Measurements from ENCODE around the gene YARS1. TPM values are rescaled to one million over a fixed set of nuclear protein-coding genes. Genes with fewer than 3 reads are reported as not detected.

The YARS1 gene
- total and polyA plus RNA-seq, 2 experiments from 2014 or later, result 134 to 182 TPM

- Mint-ChIP-seq H3K4me1 (peaks cover 21% of the 10 kb centered on the region), H3K4me3 (no peak overlapping the region), H3K9me3 (no peaks in the 10 kb centered on the region), H3K27ac (no peak overlapping the region), H3K36me3 (ENCODE audit: low read depth) (no peaks in the 10 kb centered on the region), H3K27me3 (ENCODE audit: insufficient read depth, low read depth, poor library complexity) (peaks cover 14% of the 10 kb centered on the region)
- ATAC-seq (no peak), DNase-seq (ENCODE audit: low spot score) (no peak)
- Histone ChIP-seq H3K4me2 (no peak overlapping the region), H3F3A (replicated peaks; ENCODE audit: low read depth) (0 out of 2 replicates have a peak, but pooled peaks cover 4% of the 10 kb centered on the region), H3K36me3 (ENCODE audit: insufficient read depth) (no peaks in the 10 kb centered on the region), H2AFZ (no peak overlapping the region), H3K27me3 (ENCODE audit: insufficient read depth) (no peaks in the 10 kb centered on the region), H3K27ac (ENCODE audit: low read depth) (no peak overlapping the region), H3K4me3 (no peak overlapping the region), H4K20me1 (replicated peaks; ENCODE audit: insufficient read depth) (no peaks in the 10 kb centered on the region), H3K4me1 (ENCODE audit: insufficient read depth) (peaks cover 13% of the 10 kb centered on the region; the same call in 1 of the 2 replicates), H3K9me2 (ENCODE audit: insufficient read depth) (no peaks in the 10 kb centered on the region; the same call in 1 of the 2 replicates), H3K79me2 (replicated peaks; ENCODE audit: insufficient read depth) (no peaks in the 10 kb centered on the region)
- TF ChIP-seq CTCF (conservative IDR thresholded peaks at IDR 0.05; ENCODE audit: low read depth in 2 of 2) (no peak), STAT1 (IDR thresholded peaks at IDR 0.05; ENCODE audit: unreplicated experiment) (no peak), ZNF114 (CRISPR knock-in tag; IDR thresholded peaks at IDR 0.05) (no peak), ZNF331 (CRISPR knock-in tag; IDR thresholded peaks at IDR 0.05; ENCODE audit: low read depth) (no peak), EZH2 (IDR thresholded peaks at IDR 0.05; ENCODE audit: low read depth, unreplicated experiment) (no peak), POLR2AphosphoS5 (IDR thresholded peaks at IDR 0.05; ENCODE audit: low read depth) (no peak), NANOG (IDR thresholded peaks at IDR 0.05; ENCODE audit: borderline replicate concordance) (no peak)
Observed at GRCh38 chr1:32728413-32729077, 88.6 kb downstream of the YARS1 start.

- H3K4me3 Mint-ChIP-seq, result no peak overlapping the region
- no peak for ATAC-seq
- no peak for TF ChIP-seq ETS1 (IDR thresholded peaks at IDR 0.05)
- no peak for TF ChIP-seq JUNB (IDR thresholded peaks at IDR 0.05; ENCODE audit: unreplicated experiment)
- no peak for TF ChIP-seq ZNF114 (CRISPR knock-in tag; IDR thresholded peaks at IDR 0.05)
- TF ChIP-seq ZNF462 (CRISPR knock-in tag; IDR thresholded peaks at IDR 0.05), result no peak
- no peak for TF ChIP-seq STAT1 (IDR thresholded peaks at IDR 0.05; ENCODE audit: unreplicated experiment)
Observed at GRCh38 chr1:32727876-32728275, 89.3 kb downstream of the YARS1 start.

More at GRCh38 chr1:32727876-32728275, 89.3 kb downstream of the YARS1 start:
- peaks cover 12% of the 10 kb centered on the region for H3K27me3 Mint-ChIP-seq (ENCODE audit: insufficient read depth, low read depth, poor library complexity)
- Histone ChIP-seq H3K36me3 (ENCODE audit: insufficient read depth) (no peaks in the 10 kb centered on the region), H3K9me2 (ENCODE audit: insufficient read depth) (no peaks in the 10 kb centered on the region; the same call in 1 of the 2 replicates), H3K4me2 (no peak overlapping the region), H3K79me2 (replicated peaks; ENCODE audit: insufficient read depth) (no peaks in the 10 kb centered on the region), H3K4me1 (ENCODE audit: insufficient read depth) (peaks cover 13% of the 10 kb centered on the region; the same call in 1 of the 2 replicates), H3K27me3 (ENCODE audit: insufficient read depth) (no peaks in the 10 kb centered on the region), H3K27ac (ENCODE audit: low read depth) (no peak overlapping the region), H3F3A (replicated peaks; ENCODE audit: low read depth) (0 out of 2 replicates have a peak, but pooled peaks cover 4% of the 10 kb centered on the region), H2AFZ (no peak overlapping the region; the same call in 1 of the 2 replicates), H3K4me3 (no peak overlapping the region), H4K20me1 (replicated peaks; ENCODE audit: insufficient read depth) (no peaks in the 10 kb centered on the region)
- H3K36me3 Mint-ChIP-seq (ENCODE audit: low read depth), result no peaks in the 10 kb centered on the region
- DNase-seq (ENCODE audit: low spot score), result no peak
- H3K4me1 Mint-ChIP-seq, result peaks cover 21% of the 10 kb centered on the region
- no peaks in the 10 kb centered on the region for H3K9me3 Mint-ChIP-seq
- H3K27ac Mint-ChIP-seq, result no peak overlapping the region
